KMS-11 (cell line): ENCODE results near the gene SLC2A13.

ENCODE experiments used
- H2AFZ ChIP-seq: fragments of 200-600 bp; sonication (generic); 2 replicates; pipeline ENCODE4 v1.6.1; 2016; ENCODE audit warnings: antibody characterized with exemption, mixed run types, low read depth
- H3K27ac ChIP-seq: fragments of 200-600 bp; sonication (generic); 2 replicates; pipeline ENCODE4 v1.6.1; 2016; ENCODE audit warnings: mild to moderate bottlenecking, mixed run types
- H3K27me3 ChIP-seq: fragments of 200-600 bp; sonication (generic); 2 replicates; pipeline ENCODE4 v1.6.1; 2017; ENCODE audit warnings: mild to moderate bottlenecking, low read depth, mixed run types, moderate library complexity; ENCODE audit not compliant: insufficient read depth
- H3K36me3 ChIP-seq: fragments of 200-600 bp; sonication (generic); 2 replicates; pipeline ENCODE4 v1.6.1; 2017; ENCODE audit warnings: mild to moderate bottlenecking, mixed run types; ENCODE audit not compliant: insufficient read depth
- H3K4me1 ChIP-seq: fragments of 200-600 bp; sonication (generic); 2 replicates; pipeline ENCODE4 v1.6.1; 2016; ENCODE audit warnings: mild to moderate bottlenecking, low read depth, mixed run types; ENCODE audit not compliant: poor library complexity, severe bottlenecking
- H3K4me2 ChIP-seq: fragments of 200-600 bp; sonication (generic); 2 replicates; pipeline ENCODE4 v1.7.0; 2016; ENCODE audit warnings: mild to moderate bottlenecking, mixed run types
- H3K4me3 ChIP-seq: fragments of 200-600 bp; sonication (generic); IDR thresholded peaks from 2 replicates; pipeline ENCODE4 v1.6.1; 2017; ENCODE audit warnings: low read depth, low read length, mixed read lengths; ENCODE audit not compliant: insufficient read depth
- H3K79me2 ChIP-seq: fragments of 200-600 bp; sonication (generic); 2 replicates; pipeline ENCODE4 v1.6.1; 2016; ENCODE audit warnings: low read depth, mixed run types; ENCODE audit not compliant: insufficient read depth
- H3K9ac ChIP-seq: fragments of 200-600 bp; sonication (generic); 2 replicates; pipeline ENCODE4 v1.6.1; 2016; ENCODE audit warnings: mild to moderate bottlenecking, mixed run types
- H4K20me1 ChIP-seq: fragments of 200-600 bp; sonication (generic); 2 replicates; pipeline ENCODE4 v1.6.1; 2016; ENCODE audit warnings: mild to moderate bottlenecking, mixed run types; ENCODE audit not compliant: insufficient read depth
- TF ChIP-seq, protein P1 (sequence below): fragments of 200-600 bp; sonication (generic); conservative IDR thresholded peaks from 2 replicates; pipeline ENCODE4 v1.6.1; 2017; ENCODE audit warnings: low read depth, mild to moderate bottlenecking, antibody characterized with exemption, low read length, moderate library complexity, mixed read lengths

SLC2A13 gene

DNA sequence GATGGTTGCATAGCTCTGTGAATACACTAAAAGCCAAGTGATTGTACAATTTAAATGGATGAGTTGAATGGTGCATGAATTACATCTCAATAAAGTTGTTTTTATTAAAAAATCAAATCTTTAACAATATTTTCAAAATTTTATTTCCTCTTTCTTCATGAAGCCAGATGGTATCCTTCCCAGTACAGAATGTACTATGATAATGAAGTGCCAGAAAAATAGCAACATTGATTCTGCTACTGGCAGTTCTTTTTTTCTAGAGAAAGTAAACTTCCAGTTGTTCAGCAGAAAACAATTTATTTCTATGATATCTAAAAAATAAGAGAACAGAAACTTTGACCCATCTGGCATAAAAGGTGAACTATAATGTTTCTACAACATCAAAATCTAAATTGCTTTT lies 61.5 kb downstream of the SLC2A13 start:
- no peaks in the 10 kb centered on the region for H4K20me1 ChIP-seq
- no peaks in the 10 kb centered on the region for H3K27me3 ChIP-seq
- H2AFZ ChIP-seq, result no peak overlapping the region
- H3K27ac ChIP-seq, result no peak overlapping the region
- TF ChIP-seq, protein P1, sequence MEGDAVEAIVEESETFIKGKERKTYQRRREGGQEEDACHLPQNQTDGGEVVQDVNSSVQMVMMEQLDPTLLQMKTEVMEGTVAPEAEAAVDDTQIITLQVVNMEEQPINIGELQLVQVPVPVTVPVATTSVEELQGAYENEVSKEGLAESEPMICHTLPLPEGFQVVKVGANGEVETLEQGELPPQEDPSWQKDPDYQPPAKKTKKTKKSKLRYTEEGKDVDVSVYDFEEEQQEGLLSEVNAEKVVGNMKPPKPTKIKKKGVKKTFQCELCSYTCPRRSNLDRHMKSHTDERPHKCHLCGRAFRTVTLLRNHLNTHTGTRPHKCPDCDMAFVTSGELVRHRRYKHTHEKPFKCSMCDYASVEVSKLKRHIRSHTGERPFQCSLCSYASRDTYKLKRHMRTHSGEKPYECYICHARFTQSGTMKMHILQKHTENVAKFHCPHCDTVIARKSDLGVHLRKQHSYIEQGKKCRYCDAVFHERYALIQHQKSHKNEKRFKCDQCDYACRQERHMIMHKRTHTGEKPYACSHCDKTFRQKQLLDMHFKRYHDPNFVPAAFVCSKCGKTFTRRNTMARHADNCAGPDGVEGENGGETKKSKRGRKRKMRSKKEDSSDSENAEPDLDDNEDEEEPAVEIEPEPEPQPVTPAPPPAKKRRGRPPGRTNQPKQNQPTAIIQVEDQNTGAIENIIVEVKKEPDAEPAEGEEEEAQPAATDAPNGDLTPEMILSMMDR, result no peak
- H3K4me3 ChIP-seq, result no peak overlapping the region
- no peaks in the 10 kb centered on the region for H3K36me3 ChIP-seq
- H3K4me2 ChIP-seq, result no peak overlapping the region
- H3K4me1 ChIP-seq, result no peaks in the 10 kb centered on the region
- H3K9ac ChIP-seq, result no peak overlapping the region
- no peaks in the 10 kb centered on the region for H3K79me2 ChIP-seq

DNA sequence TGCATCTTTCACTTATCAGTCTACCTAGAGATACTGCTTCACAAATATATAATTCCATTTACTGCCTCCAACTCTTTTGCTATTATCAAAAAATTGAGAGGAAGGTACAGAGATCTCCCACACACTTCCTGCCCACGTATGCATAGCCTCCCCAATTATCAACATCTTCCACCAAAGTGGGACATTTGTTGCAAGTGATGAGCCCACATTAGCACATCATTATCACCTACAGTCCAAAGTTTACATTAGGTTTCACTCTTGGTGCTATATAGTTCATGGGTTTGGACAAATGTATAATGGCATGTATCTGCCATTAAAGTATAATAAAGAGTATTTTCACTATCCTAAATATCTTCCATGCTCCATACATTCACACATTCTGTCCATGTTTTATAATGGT lies 66.3 kb downstream of the SLC2A13 start:
- Histone ChIP-seq H3K27me3 (no peaks in the 10 kb centered on the region), H3K36me3 (no peaks in the 10 kb centered on the region)

GRCh38 chr12:40038619-40039018 lies 67.3 kb downstream of the SLC2A13 start:
- Histone ChIP-seq H3K36me3 (no peaks in the 10 kb centered on the region), H3K79me2 (no peaks in the 10 kb centered on the region), H3K9ac (no peak overlapping the region), H3K27me3 (no peaks in the 10 kb centered on the region), H3K4me1 (no peaks in the 10 kb centered on the region), H3K27ac (no peak overlapping the region), H4K20me1 (no peaks in the 10 kb centered on the region), H3K4me3 (no peak overlapping the region), H3K4me2 (no peak overlapping the region), H2AFZ (no peak overlapping the region)
- TF ChIP-seq, protein P1, result no peak

More for the DNA sequence above, 66.3 kb downstream of the SLC2A13 start:
- TF ChIP-seq, protein P1, result no peak
- no peak overlapping the region for H2AFZ ChIP-seq
- no peak overlapping the region for H3K4me2 ChIP-seq
- H3K79me2 ChIP-seq, result no peaks in the 10 kb centered on the region
- no peaks in the 10 kb centered on the region for H4K20me1 ChIP-seq
- no peak overlapping the region for H3K27ac ChIP-seq
- no peaks in the 10 kb centered on the region for H3K4me1 ChIP-seq
- H3K4me3 ChIP-seq, result no peak overlapping the region
- no peak overlapping the region for H3K9ac ChIP-seq

DNA sequence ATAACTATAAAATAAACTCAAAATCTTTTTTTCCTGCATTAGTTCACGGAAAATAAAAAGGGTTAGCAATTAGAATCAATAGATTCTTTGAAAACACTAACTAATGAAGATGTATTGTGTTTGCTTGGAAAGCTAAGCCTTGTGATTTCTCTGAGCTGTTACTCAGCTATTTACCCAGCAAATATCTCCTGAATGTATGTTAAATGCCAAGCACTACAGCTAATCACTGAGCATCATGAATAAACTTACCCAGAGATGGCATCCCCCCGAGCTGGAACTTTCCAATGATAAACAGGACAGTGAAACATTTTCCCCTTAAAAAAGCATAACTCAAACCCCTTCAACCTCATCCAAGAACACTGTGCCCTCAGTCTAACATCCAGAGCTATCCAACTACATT lies 71.2 kb downstream of the SLC2A13 start:
- H3K4me2 ChIP-seq, result no peak overlapping the region
- H3K27me3 ChIP-seq, result no peaks in the 10 kb centered on the region
- H3K9ac ChIP-seq, result no peak overlapping the region
- no peak overlapping the region for H3K4me3 ChIP-seq
- no peaks in the 10 kb centered on the region for H4K20me1 ChIP-seq
- H3K4me1 ChIP-seq, result no peaks in the 10 kb centered on the region
- H3K79me2 ChIP-seq, result no peaks in the 10 kb centered on the region
- TF ChIP-seq, protein P1, result no peak
- no peak overlapping the region for H2AFZ ChIP-seq
- H3K36me3 ChIP-seq, result no peaks in the 10 kb centered on the region
- no peak overlapping the region for H3K27ac ChIP-seq
